ENCODE results near the gene HRH1.

- TF ChIP-seq EZH2 (IDR thresholded peaks at IDR 0.05; ENCODE audit: borderline replicate concordance, low read length) (no peak), CTCF (IDR thresholded peaks at IDR 0.05; ENCODE audit: low read length) (no peak)
Measured at GRCh38 chr3:11307830-11308432, 153.6 kb downstream of the HRH1 start.
